GM19455 (cell line): ENCODE results near the gene TPM4.
"Not testable (repeated sequence)": the region's sequence is repeated elsewhere in the genome, so short reads cannot be mapped to it uniquely, and the experiment has no call there.

ENCODE experiments used
- ATAC-seq: cut with Tn5 transposase; IDR thresholded peaks from one replicate; pipeline ENCODE4 v1.9.1; 2021; ENCODE audit not compliant: unreplicated experiment

The TPM4 gene

DNA sequence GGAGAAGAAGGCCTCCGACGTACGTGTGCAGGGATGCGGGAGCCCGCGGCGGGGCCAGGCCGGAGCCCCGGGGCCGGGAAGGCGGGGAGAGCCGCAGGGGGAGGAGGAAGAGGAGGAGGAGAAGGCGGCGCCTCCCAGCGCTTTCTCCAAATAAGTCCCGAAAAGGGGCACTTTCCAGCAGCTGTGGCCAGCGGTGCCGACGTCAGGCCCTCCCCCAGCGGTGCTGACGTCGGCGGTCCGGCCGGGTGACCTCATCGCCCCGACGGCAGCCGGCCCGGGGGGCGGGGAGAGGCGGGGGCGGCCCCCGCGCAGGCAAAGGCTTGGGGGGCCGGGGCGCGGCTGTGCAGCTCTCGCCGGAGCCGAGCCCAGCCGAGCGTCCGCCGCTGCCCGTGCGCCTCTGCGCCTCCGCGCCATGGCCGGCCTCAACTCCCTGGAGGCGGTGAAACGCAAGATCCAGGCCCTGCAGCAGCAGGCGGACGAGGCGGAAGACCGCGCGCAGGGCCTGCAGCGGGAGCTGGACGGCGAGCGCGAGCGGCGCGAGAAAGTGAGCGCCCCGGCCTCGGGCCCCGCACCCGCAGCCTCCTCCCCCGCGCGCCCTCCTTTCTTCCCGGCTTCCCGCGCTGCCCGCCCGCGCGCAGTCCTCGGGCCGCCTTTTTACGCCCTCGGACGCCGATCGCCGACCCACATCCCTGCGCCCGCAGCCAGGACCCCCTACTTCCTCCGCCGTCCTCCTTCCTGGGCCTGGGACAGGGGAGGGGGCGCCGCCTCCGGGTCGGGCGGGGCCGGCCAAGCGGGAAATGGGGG, at the start of gene TPM4:
TPM4 (plus strand) TSS at position 342 of the 804 bp plus-strand sequence; CDS start at position 413, 71 bp downstream.
- peak; percentile 56 for ATAC-seq

DNA sequence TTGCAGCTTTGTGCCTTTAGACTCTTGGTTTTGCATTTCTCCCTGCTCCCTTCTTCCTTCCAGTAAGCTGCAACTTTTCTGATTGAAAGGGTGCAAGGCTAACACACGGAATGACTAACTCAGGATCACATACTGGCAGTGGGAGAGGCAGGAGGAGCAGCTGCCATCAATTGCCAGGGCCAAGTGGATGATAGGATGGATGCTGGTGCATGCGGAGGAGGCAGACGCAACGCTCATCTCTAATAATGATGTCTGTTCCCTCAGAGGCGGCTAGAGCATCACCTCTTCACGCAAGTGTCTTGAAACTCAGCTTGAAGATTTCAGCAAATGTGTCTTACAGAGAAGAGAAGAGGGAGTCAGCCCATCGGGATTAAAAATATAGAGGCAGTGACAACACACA, 49.5 kb upstream of the TPM4 start:
- ATAC-seq = no peak

DNA sequence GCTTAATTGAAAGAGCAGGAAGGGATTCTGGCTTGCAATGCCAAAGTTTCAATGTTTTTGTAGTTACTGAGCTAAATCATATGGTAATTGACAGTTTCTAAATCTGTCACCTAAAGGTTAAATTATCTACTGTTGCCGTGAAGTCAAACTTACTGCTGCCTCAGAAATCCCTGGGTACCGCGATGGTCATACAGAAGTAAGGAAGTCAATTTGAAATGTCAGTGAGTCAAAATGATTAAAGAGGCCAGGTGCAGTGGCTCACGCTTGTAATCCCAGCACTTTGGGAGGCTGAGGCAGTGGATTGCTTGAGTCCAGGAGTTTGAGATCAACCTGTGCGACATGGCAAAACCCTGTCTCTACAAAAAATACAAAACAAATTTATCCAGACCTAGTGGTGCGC, 48.8 kb upstream of the TPM4 start:
- no peak for ATAC-seq

DNA sequence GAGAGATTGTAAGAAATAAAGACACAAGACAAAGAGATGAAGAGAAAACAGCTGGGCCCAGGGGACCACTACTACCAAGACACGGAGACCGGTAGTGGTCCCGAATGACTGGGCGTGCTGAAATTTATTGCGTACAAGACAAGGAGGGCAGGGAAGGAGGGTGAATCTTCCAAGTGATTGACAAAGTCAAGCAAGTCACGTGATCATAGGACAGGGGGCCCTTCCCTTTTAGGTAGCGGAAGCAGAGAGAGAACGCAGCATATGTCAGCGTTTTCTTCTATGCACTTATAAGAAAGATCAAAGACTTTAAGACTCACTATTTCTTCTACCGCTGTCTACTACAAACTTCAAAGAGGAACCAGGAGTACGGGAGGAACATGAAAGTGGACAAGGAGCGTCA, 46.1 kb upstream of the TPM4 start:
- not testable (repeated sequence) for ATAC-seq

DNA sequence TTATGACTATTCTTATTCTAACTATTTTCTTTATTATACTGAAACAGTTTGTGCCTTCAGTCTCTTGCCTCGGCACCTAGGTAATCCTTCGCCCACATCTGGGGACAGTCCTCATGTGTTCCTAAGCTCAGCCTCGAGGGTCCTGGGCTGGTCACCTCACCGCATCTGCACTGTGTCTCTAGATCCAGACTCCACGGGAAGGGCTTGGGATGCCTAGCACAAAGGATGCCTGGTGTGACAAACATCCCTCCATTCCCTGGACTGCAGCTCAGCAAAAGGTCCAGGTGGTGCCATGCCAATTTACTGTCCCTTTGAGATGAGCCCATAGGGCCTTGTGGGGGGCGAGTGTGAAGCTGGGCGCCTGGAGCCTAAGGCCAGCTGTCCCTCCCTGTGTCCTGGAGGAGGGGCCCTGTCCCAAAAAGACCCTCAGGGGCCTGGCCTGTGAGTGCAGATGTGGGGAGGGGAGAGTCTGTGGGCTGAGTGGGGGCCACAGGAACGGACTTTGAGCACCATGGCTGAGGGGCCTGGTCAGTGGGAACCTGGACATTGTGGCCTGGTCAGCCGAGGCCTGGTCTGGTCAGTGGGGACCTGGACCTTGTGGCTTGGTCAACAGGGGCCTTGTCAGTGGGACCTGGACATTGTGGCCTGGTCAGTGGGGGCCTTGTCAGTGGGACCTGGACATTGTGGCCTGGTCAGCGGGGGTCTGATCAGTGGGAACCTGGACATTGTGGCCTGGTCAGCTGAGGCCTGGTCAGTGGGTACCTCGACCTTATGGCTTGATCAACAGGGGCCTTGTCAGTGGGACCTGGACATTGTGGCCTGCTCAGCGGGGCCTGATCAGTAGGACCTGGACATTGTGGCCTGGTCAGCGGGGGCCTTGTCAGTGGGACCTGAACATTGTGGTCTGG, 45.1 kb upstream of the TPM4 start:
- ATAC-seq = no peak

DNA sequence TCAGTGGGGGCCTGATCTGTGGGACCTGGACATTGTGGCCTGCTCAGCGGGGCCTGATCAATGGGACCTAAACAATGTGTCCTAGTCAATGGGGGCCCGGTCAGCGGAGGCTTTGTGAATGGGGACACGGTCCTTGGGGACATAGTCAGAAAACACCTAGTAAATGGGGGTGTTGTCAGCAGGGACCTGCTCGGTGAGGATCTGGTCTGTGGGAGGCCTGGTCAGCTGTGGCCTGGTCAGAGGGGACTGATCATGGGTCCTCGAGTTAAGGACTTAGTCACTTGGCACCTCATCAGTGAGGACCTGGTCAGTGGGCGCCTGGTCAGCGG, 44.5 kb upstream of the TPM4 start:
- ATAC-seq = no peak

DNA sequence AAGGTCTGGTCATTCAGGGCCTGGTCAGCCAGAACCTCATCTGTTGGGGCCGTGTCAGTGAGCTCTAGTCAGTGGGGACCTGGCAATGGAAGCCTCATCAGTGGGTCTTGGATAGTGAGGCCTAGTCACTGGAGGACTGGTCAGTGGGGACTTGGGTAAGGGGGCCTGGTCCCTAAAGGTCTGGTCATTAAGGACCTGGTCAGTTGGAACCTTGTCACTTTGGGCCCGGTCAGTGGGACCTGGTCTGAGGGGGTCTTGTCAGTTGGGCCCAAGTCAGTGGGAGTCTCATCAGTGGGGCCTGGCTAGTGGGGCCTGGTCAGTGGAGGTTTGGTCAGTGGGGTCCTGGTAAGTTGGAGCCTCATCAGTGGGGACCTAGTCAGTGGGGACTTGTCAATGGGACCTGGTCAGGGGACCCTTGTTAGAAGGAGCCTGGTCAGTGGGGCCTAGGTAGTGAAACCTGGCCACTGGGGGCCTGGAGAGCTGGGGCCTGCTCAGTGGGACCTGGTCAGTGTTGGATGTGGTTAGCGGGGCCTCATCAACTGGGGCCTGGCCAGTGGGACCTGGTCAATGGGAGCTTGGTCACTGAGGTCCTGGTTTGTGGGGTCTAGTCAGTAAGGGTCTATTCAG, 43.7 kb upstream of the TPM4 start:
- no peak for ATAC-seq

DNA sequence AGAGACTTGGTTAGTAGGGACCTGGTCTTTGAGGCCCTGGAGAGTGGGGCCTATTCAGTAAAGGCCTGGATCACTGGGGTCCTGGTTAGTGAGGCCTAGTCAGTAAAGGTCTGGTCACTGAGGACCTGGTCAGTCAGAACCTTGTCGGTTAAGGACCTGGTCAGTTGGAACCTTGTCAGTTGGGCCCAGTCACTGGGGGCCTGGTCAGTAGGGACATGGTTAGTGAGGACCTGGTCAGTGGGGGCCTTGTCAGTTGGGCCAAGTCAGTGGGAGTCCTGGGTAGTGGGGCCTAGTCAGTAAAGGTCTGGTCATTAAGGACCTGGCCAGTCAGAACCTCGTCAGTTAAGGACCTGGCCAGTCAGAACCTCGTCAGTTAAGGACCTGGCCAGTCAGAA, 43.2 kb upstream of the TPM4 start:
- no peak for ATAC-seq

DNA sequence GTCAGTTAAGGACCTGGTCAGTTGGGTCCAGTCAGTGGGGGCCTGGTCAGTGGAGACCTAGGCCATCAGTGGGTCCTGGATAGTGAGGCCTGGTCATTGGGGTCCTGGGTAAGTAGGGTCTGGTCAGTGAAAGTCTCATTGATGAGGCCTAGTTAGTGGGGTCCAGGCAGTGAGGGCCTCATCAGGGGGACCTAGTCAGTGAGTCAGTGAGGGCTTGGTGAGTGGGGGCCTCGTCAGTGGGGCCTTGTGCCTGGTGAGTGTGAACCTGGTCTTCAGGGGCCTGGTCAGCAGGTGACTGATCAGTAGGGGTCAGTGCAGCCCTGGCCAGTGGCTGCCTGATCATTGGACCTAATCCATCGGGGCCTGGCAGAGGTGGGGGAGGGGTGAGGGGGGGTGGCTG, 42.6 kb upstream of the TPM4 start:
- no peak for ATAC-seq

DNA sequence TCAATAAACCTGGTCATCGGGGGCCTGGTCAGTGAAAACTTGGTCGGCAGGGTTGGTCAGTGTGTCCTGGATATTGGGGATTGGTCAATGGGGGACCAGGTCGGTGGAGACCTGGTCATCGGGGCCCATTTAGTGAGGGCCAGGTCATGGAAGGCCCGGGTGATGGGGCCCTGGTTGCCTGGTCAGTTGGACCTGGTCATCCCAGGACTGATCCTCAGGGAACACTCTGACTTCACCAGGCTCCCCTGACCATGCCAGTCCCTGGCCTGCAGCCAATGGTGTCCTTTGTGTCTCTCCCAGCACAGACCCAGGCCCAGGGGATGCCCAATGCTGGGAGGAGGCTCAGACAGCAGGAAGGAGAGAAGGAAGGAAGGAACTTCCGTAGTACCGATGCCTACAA, 42.1 kb upstream of the TPM4 start:
- no peak for ATAC-seq

DNA sequence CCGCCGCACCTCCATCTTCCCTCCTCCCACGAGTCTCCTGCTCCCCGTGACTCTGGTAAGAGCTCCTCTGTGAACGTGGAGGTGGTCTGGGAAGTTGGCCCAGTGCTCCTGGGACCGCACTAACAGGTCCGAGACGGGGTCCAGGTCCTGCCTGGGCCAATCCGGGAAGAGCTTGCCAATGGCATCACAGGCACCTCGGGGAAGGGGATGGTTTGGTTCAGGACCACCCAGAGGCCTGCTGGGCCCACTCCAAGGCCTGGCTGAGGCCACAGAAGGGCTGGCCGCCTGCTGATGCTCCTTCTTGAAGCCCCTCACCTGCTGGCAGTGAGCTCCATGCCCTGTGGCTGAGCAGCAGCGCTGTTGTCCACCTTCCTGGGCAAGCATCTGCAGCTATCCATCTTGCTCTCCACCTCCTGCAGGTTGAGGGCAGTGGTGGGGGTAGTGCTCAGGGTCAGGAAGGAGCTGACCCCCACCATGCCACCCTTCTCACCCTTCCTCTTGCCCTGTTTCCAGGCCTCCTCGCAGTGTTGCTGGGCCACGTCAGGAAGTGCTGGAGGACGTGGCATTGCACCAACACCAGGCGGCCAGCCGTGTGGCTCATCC, 41.2 kb upstream of the TPM4 start:
- ATAC-seq = no peak

DNA sequence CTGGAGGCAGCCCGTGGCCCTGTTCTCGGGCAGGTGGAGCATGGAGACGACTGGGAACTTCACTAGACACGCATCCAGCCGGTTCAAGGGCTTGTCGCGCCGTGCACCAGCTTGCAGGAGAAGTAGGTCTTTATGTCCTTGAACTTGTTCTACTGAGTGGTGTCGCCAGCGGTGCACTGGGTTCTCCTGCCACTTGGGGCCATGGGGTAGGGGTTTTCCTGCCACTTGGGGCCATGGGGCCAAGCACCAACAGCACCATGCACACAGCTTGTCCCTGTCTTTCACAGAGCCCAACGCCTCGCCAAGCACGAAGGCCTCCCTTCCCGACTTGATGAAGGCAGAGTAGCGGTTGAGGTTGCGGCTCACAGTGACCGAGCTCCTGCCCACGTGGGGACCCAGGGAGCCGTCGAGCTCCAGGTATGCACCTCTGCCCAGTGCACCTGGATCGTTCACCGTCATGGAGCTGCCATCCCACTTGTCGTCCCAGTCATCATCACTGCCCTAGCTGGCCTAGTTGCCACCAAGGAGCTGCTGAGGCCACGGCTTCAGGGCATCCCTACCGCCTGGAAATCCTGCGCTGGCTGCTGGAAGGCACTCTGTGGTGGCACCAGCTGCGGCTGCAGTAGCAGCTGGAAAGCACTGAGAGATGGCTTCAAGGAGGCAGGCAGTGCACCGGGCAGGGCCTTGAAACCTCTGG, 40.5 kb upstream of the TPM4 start:
- no peak for ATAC-seq

DNA sequence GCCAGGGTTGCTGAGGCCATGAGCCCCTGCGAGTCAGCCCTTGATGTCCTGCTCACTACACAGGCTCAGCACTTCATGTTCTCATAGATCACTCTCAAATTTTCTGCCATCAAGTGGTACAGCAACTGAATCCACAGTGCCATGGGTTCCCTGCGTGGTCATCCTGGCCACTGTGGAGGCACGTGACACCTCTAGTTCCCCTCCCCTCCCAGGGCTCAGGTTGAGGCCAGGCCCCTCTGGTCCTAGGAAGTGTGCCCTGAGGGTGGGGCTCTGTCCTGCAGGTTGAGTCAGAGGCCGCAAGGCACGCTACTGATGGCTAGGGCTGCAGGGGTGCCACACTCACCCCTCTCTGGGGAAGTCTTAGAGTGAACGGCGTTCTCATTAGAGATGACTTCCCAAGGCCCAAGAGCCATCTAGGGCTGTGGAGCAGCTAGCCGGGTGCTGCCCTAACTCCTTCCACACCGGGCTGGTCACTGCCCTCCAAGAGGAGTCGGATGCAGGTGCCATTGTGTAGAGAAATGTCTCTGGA, 39.8 kb upstream of the TPM4 start:
- ATAC-seq = no peak

DNA sequence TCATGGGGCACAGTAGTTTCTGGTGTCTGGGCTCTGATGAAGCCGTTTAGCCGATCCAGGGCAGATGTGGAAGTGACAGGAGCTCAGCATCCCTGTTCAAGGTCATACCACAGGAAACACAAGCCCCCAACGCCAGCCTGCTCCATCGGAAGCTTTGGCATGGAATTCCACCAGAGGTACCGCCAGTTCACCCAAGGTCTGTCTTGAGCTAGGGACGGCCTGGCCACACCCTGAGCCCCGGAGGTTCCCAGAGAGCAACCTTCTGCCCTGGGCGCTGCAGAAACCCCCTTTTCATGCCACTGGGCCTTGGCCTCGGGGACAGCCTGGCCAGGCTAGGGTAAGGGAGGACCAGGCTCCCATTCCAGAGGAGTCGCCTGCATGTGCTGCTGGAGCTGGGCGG, 39.4 kb upstream of the TPM4 start:
- no peak for ATAC-seq

DNA sequence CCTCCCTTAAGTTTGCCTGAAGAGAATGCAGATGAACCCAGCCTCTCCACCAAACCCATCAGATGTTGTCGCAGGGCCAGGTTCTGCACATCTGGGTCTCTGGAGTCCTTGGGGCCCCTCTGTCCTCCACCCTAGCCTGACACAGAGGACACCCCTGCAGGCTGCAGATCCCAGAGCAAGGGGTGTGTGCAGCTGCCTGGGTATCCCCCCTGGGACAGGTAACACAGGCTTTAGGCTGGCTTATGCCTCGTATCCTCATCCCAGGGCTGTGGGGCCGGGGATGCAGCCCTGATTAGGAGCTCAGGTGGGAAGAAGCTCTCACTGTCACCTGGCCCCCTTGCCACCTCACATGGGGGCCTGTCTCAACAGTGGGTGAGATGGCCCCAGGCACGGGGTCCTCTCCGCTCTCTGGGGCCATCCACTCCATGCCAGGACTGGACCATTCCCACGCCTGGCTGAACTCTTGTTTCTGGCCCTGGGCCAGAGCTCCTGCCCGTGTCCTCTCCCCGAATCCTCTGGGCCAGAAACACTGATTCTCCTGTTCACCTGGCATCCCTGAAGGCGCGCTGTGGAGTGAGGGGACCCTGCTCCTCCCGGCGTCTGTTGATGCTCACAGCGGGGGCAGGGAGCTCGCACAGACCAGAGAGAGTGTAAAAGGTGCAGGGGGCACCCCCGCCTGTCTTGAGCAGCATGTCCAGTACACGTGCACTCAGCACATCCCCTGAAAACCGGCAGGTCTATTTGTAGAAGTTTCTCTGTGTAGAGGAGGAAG, 38.7 kb upstream of the TPM4 start:
- no peak for ATAC-seq

DNA sequence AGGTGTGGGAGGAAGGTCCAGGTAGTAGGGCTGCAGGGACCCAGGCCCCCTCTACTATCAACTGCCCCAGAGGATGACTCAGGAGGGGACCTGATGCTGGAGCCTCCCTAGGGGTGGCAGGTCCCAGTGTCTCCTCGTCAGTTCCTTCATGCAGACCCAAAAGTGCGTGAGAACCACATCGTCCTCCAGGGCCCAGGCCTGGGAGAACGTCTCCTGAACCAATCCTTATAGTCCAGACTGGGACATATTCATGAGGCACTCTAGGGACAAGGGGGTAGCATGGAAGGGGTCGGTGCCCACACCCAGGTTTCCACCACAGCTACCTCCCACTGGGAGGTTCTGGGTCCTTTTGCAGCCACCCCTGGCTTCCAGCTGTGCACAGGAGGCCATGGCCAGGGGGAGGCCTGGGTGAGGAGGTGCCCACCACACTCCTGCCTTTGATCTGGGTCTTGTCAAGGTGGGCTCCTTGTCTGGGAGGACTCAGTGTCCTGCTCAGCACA, 38.0 kb upstream of the TPM4 start:
- no peak for ATAC-seq

DNA sequence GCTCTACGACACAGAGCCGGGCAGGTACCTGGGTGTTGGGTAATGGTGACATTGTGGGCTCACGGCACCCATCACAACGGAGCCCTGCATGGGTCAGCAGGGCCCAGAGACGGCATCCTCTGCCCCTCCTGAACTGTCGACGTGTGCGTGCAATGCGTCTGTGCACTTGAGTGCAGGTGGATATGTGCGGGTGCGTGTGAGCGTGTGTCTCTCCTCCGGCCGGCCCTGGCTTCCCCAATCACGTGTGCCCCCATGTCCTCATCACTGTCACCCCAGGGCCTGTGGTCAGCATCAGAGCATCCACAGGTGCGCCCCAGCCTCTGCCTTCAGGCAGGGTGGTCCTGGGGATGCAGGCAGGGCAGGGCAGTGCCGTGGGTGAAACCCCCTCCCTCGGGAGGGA, 37.2 kb upstream of the TPM4 start:
- ATAC-seq = no peak

DNA sequence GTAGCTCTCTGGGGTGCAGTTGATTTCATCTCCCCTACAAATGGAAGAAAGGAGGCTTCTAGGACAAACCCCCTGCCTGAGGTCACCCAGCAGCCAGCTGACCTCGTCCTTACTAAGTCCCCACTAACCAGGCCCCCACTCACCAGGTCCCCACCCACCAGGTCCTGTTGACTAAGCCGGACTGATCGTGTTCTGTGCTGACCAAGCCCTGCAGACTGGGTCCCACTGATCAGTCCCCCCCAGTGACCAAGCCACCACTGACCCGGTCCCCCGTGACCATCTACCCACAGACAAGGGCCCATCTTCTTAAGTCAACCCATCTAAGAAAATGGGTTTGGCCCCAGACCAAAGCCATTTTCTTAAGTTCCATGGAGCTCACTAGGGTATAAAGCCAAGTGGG, 36.8 kb upstream of the TPM4 start:
- no peak for ATAC-seq

DNA sequence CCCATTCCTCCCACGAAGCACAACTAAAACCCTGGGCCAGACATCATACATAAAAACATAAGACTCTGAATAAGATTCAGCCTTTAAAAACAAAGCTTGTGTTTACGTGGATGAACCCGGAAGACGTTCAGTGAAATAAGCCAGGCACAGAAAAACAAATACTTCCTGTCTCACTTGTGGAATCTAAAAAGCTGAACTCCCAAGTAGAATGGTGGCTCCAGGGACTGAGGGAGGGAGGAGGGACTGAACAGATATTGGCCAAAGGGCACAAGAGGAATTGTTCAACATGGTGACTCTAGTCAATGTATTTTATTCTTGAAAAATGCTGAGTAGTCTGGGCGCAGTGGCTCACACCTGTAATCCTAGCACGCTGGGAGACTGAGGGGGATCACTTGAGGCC, 35.7 kb upstream of the TPM4 start:
- no peak for ATAC-seq
